ENCODE data around the gene TSPOAP1.

GRCh38 chr17:58314706-58315015 lies 13.9 kb downstream of the TSPOAP1 start:
- TF ChIP-seq POLR2A (IDR thresholded peaks at IDR 0.05; ENCODE audit: low read length) (no peak), JUNB (IDR thresholded peaks at IDR 0.05) (no peak), CTCF (IDR thresholded peaks at IDR 0.05) (no peak), EP300 (IDR thresholded peaks at IDR 0.05) (no peak), TP53 (CRISPR knock-in tag; IDR thresholded peaks at IDR 0.05) (no peak), ZFP36 (IDR thresholded peaks at IDR 0.05; ENCODE audit: borderline replicate concordance, partially characterized antibody) (no peak), CHD4 (IDR thresholded peaks at IDR 0.05; ENCODE audit: borderline replicate concordance) (no peak), MAX (IDR thresholded peaks at IDR 0.05) (no peak), HMGXB4 (CRISPR knock-in tag; IDR thresholded peaks at IDR 0.05; ENCODE audit: borderline replicate concordance) (no peak), JUN (IDR thresholded peaks at IDR 0.05) (no peak), PBX3 (IDR thresholded peaks at IDR 0.05) (no peak), CBX2 (IDR thresholded peaks at IDR 0.05; ENCODE audit: borderline replicate concordance, low read depth) (no peak), MAFK (IDR thresholded peaks at IDR 0.05; ENCODE audit: partially characterized antibody) (no peak), USF2 (IDR thresholded peaks at IDR 0.05) (no peak)
